ENCODE results near the gene SKIC8. TPM values are rescaled to one million over a fixed set of nuclear protein-coding genes. Genes with fewer than 3 reads are reported as not detected.

SKIC8 gene
- total RNA-seq, 2 donors from 2014 or later = 29.8 to 38.6 TPM

- no peak overlapping the region for H3K4me3 ChIP-seq
- peaks cover 0 to 10% of the 10 kb centered on the region in 2 donors for H3K4me1 ChIP-seq
- H3K27me3 ChIP-seq = no peaks in the 10 kb centered on the region
- H3K27ac ChIP-seq = no peak overlapping the region
- TF ChIP-seq CTCF (IDR thresholded peaks at IDR 0.05) = no peak
- DNase-seq (ENCODE audit: low spot score) = no peak
- no peaks in the 10 kb centered on the region for H3K36me3 ChIP-seq
- no peaks in the 10 kb centered on the region for H3K9me3 ChIP-seq
Measured at GRCh38 chr15:78239811-78240210, 59.6 kb downstream of the SKIC8 start.

GRCh38 chr15:78237146-78237545 lies 62.3 kb downstream of the SKIC8 start:
- TF ChIP-seq CTCF (IDR thresholded peaks at IDR 0.05) = no peak
- DNase-seq (ENCODE audit: low spot score) = no peak
- no peaks in the 10 kb centered on the region for H3K36me3 ChIP-seq
- H3K27ac ChIP-seq = no peak overlapping the region
- H3K4me3 ChIP-seq = no peak overlapping the region
- no peaks in the 10 kb centered on the region for H3K4me1 ChIP-seq
- H3K27me3 ChIP-seq = no peaks in the 10 kb centered on the region
- no peaks in the 10 kb centered on the region for H3K9me3 ChIP-seq

GRCh38 chr15:78236491-78236890 lies 62.9 kb downstream of the SKIC8 start:
- no peak for DNase-seq (ENCODE audit: low spot score)
- TF ChIP-seq CTCF (IDR thresholded peaks at IDR 0.05) = no peak
- H3K27me3 ChIP-seq = no peaks in the 10 kb centered on the region
- no peaks in the 10 kb centered on the region for H3K36me3 ChIP-seq
- no peaks in the 10 kb centered on the region for H3K4me1 ChIP-seq
- H3K4me3 ChIP-seq = no peak overlapping the region
- no peaks in the 10 kb centered on the region for H3K9me3 ChIP-seq
- H3K27ac ChIP-seq = no peak overlapping the region

- no peak within 1 kb of the TSS for H3K4me3 ChIP-seq
- no peaks in the 10 kb centered on the region for H3K27me3 ChIP-seq
- no peak for DNase-seq (ENCODE audit: low spot score)
- no peaks in the 10 kb centered on the region for H3K4me1 ChIP-seq
- H3K36me3 ChIP-seq = no peaks in the 10 kb centered on the region
- no peak for TF ChIP-seq CTCF (IDR thresholded peaks at IDR 0.05)
- no peak within 1 kb of the TSS for H3K27ac ChIP-seq
- no peaks in the 10 kb centered on the region for H3K9me3 ChIP-seq
Measured at GRCh38 chr15:78234515-78235040, 64.8 kb downstream of the SKIC8 start, which contains the start of gene ACSBG1. TSS of gene ACSBG1 (minus strand) at chr15:78234565. CDS start at chr15:78234501, 64 bp downstream.

- no peak for TF ChIP-seq CTCF (IDR thresholded peaks at IDR 0.05)
- DNase-seq (ENCODE audit: low spot score) = no peak
- H3K27ac ChIP-seq = no peak overlapping the region
- H3K9me3 ChIP-seq = no peaks in the 10 kb centered on the region
- H3K36me3 ChIP-seq = no peaks in the 10 kb centered on the region
- H3K4me3 ChIP-seq = no peak overlapping the region
- no peaks in the 10 kb centered on the region for H3K27me3 ChIP-seq
- no peaks in the 10 kb centered on the region for H3K4me1 ChIP-seq
Measured at GRCh38 chr15:78233496-78233895, 65.9 kb downstream of the SKIC8 start.

Other genes starting within 250 kb of the SKIC8 start
- 10 to 100 TPM; 12.5 to 27.7 TPM for gene TBC1D2B, start 221.9 kb downstream of the SKIC8 start, total RNA-seq
- gene SH2D7, start 207.0 kb downstream of the SKIC8 start, total RNA-seq = not detected
- 10 to 100 TPM; 37.2 to 38.6 TPM for gene CIB2, start 168.2 kb downstream of the SKIC8 start, total RNA-seq
- gene IDH3A, start 150.2 kb downstream of the SKIC8 start, total RNA-seq = 100 to 1,000 TPM; 188 to 352 TPM
- gene ACSBG1, start 65.0 kb downstream of the SKIC8 start, total RNA-seq = not detected
- gene DNAJA4, start 35.0 kb downstream of the SKIC8 start, total RNA-seq = 10 to 100 TPM; 70.0 to 78.0 TPM
- not detected for gene CRABP1, start 40.7 kb upstream of the SKIC8 start, total RNA-seq
- 10 to 100 TPM; 14.5 to 16.3 TPM for gene IREB2, start 138.6 kb upstream of the SKIC8 start, total RNA-seq
- 10 to 100 TPM in 1 of 2 donors, 1 to 10 TPM in 1; 6.1 to 12.5 TPM for gene HYKK, start 208.0 kb upstream of the SKIC8 start, total RNA-seq
- 10 to 100 TPM; 85.8 to 87.1 TPM for gene PSMA4, start 240.8 kb upstream of the SKIC8 start, total RNA-seq